ENCODE measurements around the gene KDR. TPM values are rescaled to one million over a fixed set of nuclear protein-coding genes. Genes with fewer than 3 reads are reported as not detected.

Gene KDR
- total RNA-seq, 1 experiment from 2014 or later: 0.52 TPM

DNA sequence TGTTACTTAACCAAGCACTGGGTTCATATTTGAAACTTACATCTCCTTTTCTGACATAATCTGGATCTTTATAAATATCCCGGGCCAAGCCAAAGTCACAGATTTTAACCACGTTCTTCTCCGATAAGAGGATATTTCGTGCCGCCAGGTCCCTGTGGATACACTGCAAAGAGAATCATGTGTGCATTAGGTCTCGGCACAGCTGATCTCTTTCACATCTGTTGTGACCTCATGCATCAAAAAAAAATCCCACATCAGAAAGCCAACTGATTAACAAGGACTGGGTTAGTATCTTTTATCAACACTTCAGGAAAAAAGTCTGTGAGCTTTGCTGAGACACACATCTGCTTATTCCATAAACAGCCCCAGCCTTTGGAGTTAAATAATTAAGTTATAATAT lies 35.5 kb downstream of the KDR start:
- Histone ChIP-seq H2AFZ (ENCODE audit: low read depth, low read length, poor library complexity, severe bottlenecking) (no peak overlapping the region), H3K27ac (ENCODE audit: low read depth, low read length) (no peak overlapping the region), H3K4me3 (replicated peaks in 1 of 2; ENCODE audit: low read depth in 1 of 2, low read length in 2 of 2) (no peak overlapping the region), H3K4me1 (ENCODE audit: control insufficient read depth in 1 of 2, insufficient read depth in 2 of 2, low read length in 2 of 2) (no peaks in the 10 kb centered on the region), H3K9me3 (ENCODE audit: control insufficient read depth in 1 of 2, insufficient read depth in 1 of 2, low read depth in 1 of 2, low read length in 2 of 2) (no peaks in the 10 kb centered on the region), H3K9ac (ENCODE audit: low read length) (no peak overlapping the region), H3K4me2 (ENCODE audit: low read length) (no peak overlapping the region), H3K9me2 (ENCODE audit: insufficient read depth) (no peaks in the 10 kb centered on the region), H3K79me2 (ENCODE audit: insufficient read depth, low read length) (no peaks in the 10 kb centered on the region), H4K20me1 (ENCODE audit: insufficient read depth) (no peaks in the 10 kb centered on the region), H3K36me3 (ENCODE audit: control insufficient read depth in 1 of 2, insufficient read depth in 2 of 2, low read length in 2 of 2) (no peaks in the 10 kb centered on the region), H3K27me3 (ENCODE audit: insufficient read depth, low read length) (peaks cover 16% of the 10 kb centered on the region)
- no peak for ATAC-seq
- DNase-seq (ENCODE audit: low read depth, low spot score): no peak
- TF ChIP-seq FOSL1 (IDR thresholded peaks at IDR 0.05; ENCODE audit: low read depth) (no peak), POLR2AphosphoS5 (IDR thresholded peaks at IDR 0.05; ENCODE audit: low read depth, low read length) (no peak), CBX3 (IDR thresholded peaks at IDR 0.05; ENCODE audit: low read depth) (no peak), EGR1 (IDR thresholded peaks at IDR 0.05; ENCODE audit: low read depth) (no peak), ELF1 (IDR thresholded peaks at IDR 0.05; ENCODE audit: borderline replicate concordance, low read depth) (no peak), ZFX (IDR thresholded peaks at IDR 0.05) (no peak), TCF7L2 (IDR thresholded peaks at IDR 0.05; ENCODE audit: borderline replicate concordance, extremely low read depth, insufficient read depth, insufficient read length) (no peak), SRF (IDR thresholded peaks at IDR 0.05; ENCODE audit: low read depth) (no peak), EZH2phosphoT487 (IDR thresholded peaks at IDR 0.05; ENCODE audit: borderline replicate concordance) (no peak), RAD21 (IDR thresholded peaks at IDR 0.05; ENCODE audit: low read depth) (no peak), SIN3A (IDR thresholded peaks at IDR 0.05; ENCODE audit: low read depth) (no peak), ZNF274 (IDR thresholded peaks at IDR 0.05; ENCODE audit: low read depth, low read length) (no peak)
- TF ChIP-seq, protein P1, sequence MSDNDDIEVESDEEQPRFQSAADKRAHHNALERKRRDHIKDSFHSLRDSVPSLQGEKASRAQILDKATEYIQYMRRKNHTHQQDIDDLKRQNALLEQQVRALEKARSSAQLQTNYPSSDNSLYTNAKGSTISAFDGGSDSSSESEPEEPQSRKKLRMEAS (IDR thresholded peaks at IDR 0.05): no peak
- TF ChIP-seq, protein P2, sequence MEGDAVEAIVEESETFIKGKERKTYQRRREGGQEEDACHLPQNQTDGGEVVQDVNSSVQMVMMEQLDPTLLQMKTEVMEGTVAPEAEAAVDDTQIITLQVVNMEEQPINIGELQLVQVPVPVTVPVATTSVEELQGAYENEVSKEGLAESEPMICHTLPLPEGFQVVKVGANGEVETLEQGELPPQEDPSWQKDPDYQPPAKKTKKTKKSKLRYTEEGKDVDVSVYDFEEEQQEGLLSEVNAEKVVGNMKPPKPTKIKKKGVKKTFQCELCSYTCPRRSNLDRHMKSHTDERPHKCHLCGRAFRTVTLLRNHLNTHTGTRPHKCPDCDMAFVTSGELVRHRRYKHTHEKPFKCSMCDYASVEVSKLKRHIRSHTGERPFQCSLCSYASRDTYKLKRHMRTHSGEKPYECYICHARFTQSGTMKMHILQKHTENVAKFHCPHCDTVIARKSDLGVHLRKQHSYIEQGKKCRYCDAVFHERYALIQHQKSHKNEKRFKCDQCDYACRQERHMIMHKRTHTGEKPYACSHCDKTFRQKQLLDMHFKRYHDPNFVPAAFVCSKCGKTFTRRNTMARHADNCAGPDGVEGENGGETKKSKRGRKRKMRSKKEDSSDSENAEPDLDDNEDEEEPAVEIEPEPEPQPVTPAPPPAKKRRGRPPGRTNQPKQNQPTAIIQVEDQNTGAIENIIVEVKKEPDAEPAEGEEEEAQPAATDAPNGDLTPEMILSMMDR (IDR thresholded peaks at IDR 0.05 in 2 of 3, conservative IDR thresholded peaks at IDR 0.05 in 1 of 3; ENCODE audit: borderline replicate concordance in 1 of 3, insufficient read depth in 1 of 3, low read depth in 2 of 3, low read length in 2 of 3): no peak
- TF ChIP-seq, protein P3, sequence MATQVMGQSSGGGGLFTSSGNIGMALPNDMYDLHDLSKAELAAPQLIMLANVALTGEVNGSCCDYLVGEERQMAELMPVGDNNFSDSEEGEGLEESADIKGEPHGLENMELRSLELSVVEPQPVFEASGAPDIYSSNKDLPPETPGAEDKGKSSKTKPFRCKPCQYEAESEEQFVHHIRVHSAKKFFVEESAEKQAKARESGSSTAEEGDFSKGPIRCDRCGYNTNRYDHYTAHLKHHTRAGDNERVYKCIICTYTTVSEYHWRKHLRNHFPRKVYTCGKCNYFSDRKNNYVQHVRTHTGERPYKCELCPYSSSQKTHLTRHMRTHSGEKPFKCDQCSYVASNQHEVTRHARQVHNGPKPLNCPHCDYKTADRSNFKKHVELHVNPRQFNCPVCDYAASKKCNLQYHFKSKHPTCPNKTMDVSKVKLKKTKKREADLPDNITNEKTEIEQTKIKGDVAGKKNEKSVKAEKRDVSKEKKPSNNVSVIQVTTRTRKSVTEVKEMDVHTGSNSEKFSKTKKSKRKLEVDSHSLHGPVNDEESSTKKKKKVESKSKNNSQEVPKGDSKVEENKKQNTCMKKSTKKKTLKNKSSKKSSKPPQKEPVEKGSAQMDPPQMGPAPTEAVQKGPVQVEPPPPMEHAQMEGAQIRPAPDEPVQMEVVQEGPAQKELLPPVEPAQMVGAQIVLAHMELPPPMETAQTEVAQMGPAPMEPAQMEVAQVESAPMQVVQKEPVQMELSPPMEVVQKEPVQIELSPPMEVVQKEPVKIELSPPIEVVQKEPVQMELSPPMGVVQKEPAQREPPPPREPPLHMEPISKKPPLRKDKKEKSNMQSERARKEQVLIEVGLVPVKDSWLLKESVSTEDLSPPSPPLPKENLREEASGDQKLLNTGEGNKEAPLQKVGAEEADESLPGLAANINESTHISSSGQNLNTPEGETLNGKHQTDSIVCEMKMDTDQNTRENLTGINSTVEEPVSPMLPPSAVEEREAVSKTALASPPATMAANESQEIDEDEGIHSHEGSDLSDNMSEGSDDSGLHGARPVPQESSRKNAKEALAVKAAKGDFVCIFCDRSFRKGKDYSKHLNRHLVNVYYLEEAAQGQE (IDR thresholded peaks at IDR 0.05; ENCODE audit: low read depth): no peak
- TF ChIP-seq, protein P4, sequence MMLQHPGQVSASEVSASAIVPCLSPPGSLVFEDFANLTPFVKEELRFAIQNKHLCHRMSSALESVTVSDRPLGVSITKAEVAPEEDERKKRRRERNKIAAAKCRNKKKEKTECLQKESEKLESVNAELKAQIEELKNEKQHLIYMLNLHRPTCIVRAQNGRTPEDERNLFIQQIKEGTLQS (IDR thresholded peaks at IDR 0.05): no peak
- TF ChIP-seq, protein P5, sequence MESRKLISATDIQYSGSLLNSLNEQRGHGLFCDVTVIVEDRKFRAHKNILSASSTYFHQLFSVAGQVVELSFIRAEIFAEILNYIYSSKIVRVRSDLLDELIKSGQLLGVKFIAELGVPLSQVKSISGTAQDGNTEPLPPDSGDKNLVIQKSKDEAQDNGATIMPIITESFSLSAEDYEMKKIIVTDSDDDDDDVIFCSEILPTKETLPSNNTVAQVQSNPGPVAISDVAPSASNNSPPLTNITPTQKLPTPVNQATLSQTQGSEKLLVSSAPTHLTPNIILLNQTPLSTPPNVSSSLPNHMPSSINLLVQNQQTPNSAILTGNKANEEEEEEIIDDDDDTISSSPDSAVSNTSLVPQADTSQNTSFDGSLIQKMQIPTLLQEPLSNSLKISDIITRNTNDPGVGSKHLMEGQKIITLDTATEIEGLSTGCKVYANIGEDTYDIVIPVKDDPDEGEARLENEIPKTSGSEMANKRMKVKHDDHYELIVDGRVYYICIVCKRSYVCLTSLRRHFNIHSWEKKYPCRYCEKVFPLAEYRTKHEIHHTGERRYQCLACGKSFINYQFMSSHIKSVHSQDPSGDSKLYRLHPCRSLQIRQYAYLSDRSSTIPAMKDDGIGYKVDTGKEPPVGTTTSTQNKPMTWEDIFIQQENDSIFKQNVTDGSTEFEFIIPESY (IDR thresholded peaks at IDR 0.05; ENCODE audit: extremely low read depth, insufficient replicate concordance, low read length): no peak
- ChIA-PET POLR2A (no interaction called here), CTCF (no interaction called here), RAD21 (ENCODE audit: low non-redundant PET in 1 of 2, low total read pairs in 2 of 2, uncharacterized antibody in 2 of 2, unreplicated experiment in 2 of 2) (no interaction called here)
- BruUV-seq (replicated peaks): no TSS peak
- intact Hi-C loops (cut with micrococcal nuclease): no loop called here

Measured in HCT116 (cell line).